Aorta (tissue), 4 donors: ENCODE measurements around the gene SMIM34. TPM values are rescaled to one million over a fixed set of nuclear protein-coding genes. Genes with fewer than 3 reads are reported as not detected.

ENCODE experiments used
- polyA plus RNA-seq, 2 donors: library from polyadenylated mRNA; stranded (reverse); fragments of 200-250 nt; gene quantifications; one replicate each; pipeline ENCODE4 v1.2.3, GENCODE V29; 2013
- total RNA-seq, 2 donors: library from RNA; stranded (reverse); fragmentation: NEBNext Ultra II Directional; extraction: Animal tissue kit (Norgen Biotek cat#: 25700); gene quantifications; one replicate each; pipeline ENCODE4 v1.2.1, GENCODE V29; 2021
- donor health status: healthy with polysubstance abuse.
- donor health status: Bipolar disorder and iron deficiency.
- donor health status: DM: no; HTN: no; CAD: no.
- donor health status: DM: yes; HTN: yes; CAD: no.

Gene SMIM34
- total and polyA plus RNA-seq, 4 donors = not detected

Other genes with a start within 250 kb of the SMIM34 start
- 1 to 10 TPM; 1.7 to 2.4 TPM for gene KCNE2, start 59.9 kb downstream of the SMIM34 start, total RNA-seq
- 1 to 10 TPM in 1 of 2 donors, under 1 TPM in 1; 0.50 to 1.6 TPM for gene KCNE2, start 59.9 kb downstream of the SMIM34 start, polyA plus RNA-seq
- 10 to 100 TPM; 12.2 to 13.0 TPM for gene SMIM11, start 48.4 kb downstream of the SMIM34 start, total RNA-seq
- gene SMIM11, start 48.4 kb downstream of the SMIM34 start, polyA plus RNA-seq = 10 to 100 TPM in 1 of 2 donors, 1 to 10 TPM in 1; 4.7 to 52.7 TPM
- 1 to 10 TPM; 2.3 to 7.2 TPM for gene KCNE1, start 88.3 kb upstream of the SMIM34 start, total RNA-seq
- gene KCNE1, start 88.3 kb upstream of the SMIM34 start, polyA plus RNA-seq = 1 to 10 TPM in 1 of 2 donors, under 1 TPM in 1; 0.28 to 2.6 TPM
- gene RCAN1, start 191.2 kb upstream of the SMIM34 start, total RNA-seq = 10 to 100 TPM; 52.3 to 99.9 TPM
- gene RCAN1, start 191.2 kb upstream of the SMIM34 start, polyA plus RNA-seq = 10 to 100 TPM; 24.4 to 28.7 TPM
- 1 to 10 TPM; 3.0 to 7.7 TPM for gene CLIC6, start 245.0 kb upstream of the SMIM34 start, total RNA-seq
- 1 to 10 TPM; 1.4 to 2.3 TPM for gene CLIC6, start 245.0 kb upstream of the SMIM34 start, polyA plus RNA-seq